HL-60 (cell line): Measurements from ENCODE around the gene KIAA1671.

ENCODE experiments used
- CTCF ChIP-seq: IDR thresholded peaks from one replicate; pipeline ENCODE4 v1.5.1; 2011; ENCODE audit warnings: low read length, control low read depth, inconsistent platforms; ENCODE audit not compliant: insufficient read depth
- GABPA ChIP-seq: IDR thresholded peaks from 2 replicates; pipeline ENCODE4 v1.6.1; 2012; ENCODE audit warnings: low read depth
- POLR2AphosphoS5 ChIP-seq: IDR thresholded peaks from 2 replicates; pipeline ENCODE4 v1.6.1; 2012; ENCODE audit warnings: low read depth
- REST ChIP-seq: IDR thresholded peaks from 2 replicates; pipeline ENCODE4 v1.6.1; 2012; ENCODE audit warnings: low read depth; ENCODE audit not compliant: insufficient replicate concordance
- SPI1 ChIP-seq: IDR thresholded peaks from 2 replicates; pipeline ENCODE4 v1.6.1; 2012; ENCODE audit warnings: low read depth, mild to moderate bottlenecking, borderline replicate concordance

GRCh38 chr22:24926428-24926725, 26.1 kb upstream of the KIAA1671 start:
- TF ChIP-seq CTCF (no peak), REST (no peak), POLR2AphosphoS5 (no peak), SPI1 (no peak), GABPA (no peak)
